H9 (cell line): ENCODE measurements around the gene SFMBT1. TPM values are rescaled to one million over a fixed set of nuclear protein-coding genes. Genes with fewer than 3 reads are reported as not detected.

ENCODE experiments used
- DNase-seq: peaks from one replicate; pipeline ENCODE4 v3.0.0-alpha.2; 2017
- H2AFZ ChIP-seq: one replicate; pipeline ENCODE4 v1.6.1; 2013; ENCODE audit warnings: mild to moderate bottlenecking, low read length, control low read depth, moderate library complexity
- H2AK5ac ChIP-seq: 2 replicates; pipeline ENCODE4 v1.6.1; 2013; ENCODE audit warnings: low read length, control low read depth, mixed read lengths; ENCODE audit not compliant: insufficient read length
- H2BK120ac ChIP-seq: one replicate; pipeline ENCODE4 v1.6.1; 2013; ENCODE audit warnings: low read depth, mild to moderate bottlenecking, low read length, control low read depth, inconsistent platforms; ENCODE audit not compliant: poor library complexity, severe bottlenecking
- H2BK12ac ChIP-seq: 2 replicates; pipeline ENCODE4 v1.6.1; 2013; ENCODE audit warnings: low read length, control low read depth, mixed read lengths, low read depth; ENCODE audit not compliant: insufficient read length
- H2BK15ac ChIP-seq: 2 replicates; pipeline ENCODE4 v1.6.1; 2013; ENCODE audit warnings: low read depth, low read length, control low read depth
- H2BK20ac ChIP-seq: one replicate; pipeline ENCODE4 v1.6.1; 2013; ENCODE audit warnings: low read depth, mild to moderate bottlenecking, low read length, control low read depth, inconsistent platforms; ENCODE audit not compliant: poor library complexity, severe bottlenecking
- H2BK5ac ChIP-seq: 2 replicates; pipeline ENCODE4 v1.6.1; 2013; ENCODE audit warnings: low read length, control low read depth, mixed read lengths; ENCODE audit not compliant: insufficient read length
- H3K14ac ChIP-seq: 2 replicates; pipeline ENCODE4 v1.6.1; 2013; ENCODE audit warnings: low read length, control low read depth; ENCODE audit not compliant: insufficient read depth
- H3K18ac ChIP-seq: 2 replicates; pipeline ENCODE4 v1.6.1; 2013; ENCODE audit warnings: low read depth, mild to moderate bottlenecking, mixed read lengths, low read length, control low read depth; ENCODE audit not compliant: insufficient read length
- H3K23ac ChIP-seq: 2 replicates; pipeline ENCODE4 v1.6.1; 2013; ENCODE audit warnings: low read length, control low read depth, mixed read lengths, low read depth; ENCODE audit not compliant: insufficient read length
- H3K23me2 ChIP-seq: 2 replicates; pipeline ENCODE4 v1.6.1; 2013; ENCODE audit warnings: low read depth, mild to moderate bottlenecking, mixed read lengths, low read length, control low read depth; ENCODE audit not compliant: insufficient read length, poor library complexity, severe bottlenecking
- H3K27ac ChIP-seq: 2 replicates; pipeline ENCODE4 v1.5.1; 2013; ENCODE audit warnings: low read length, control low read depth, mixed read lengths, low read depth; ENCODE audit not compliant: insufficient read length
- H3K27me3 ChIP-seq: 2 replicates; pipeline ENCODE4 v1.6.1; 2013; ENCODE audit warnings: low read length, control low read depth, inconsistent platforms; ENCODE audit not compliant: insufficient read depth
- H3K4ac ChIP-seq: 2 replicates; pipeline ENCODE4 v1.6.1; 2013; ENCODE audit warnings: low read depth, mild to moderate bottlenecking, control low read depth, inconsistent platforms, low read length, moderate library complexity
- H3K4me1 ChIP-seq: 2 replicates; pipeline ENCODE4 v1.6.1; 2013; ENCODE audit warnings: low read length, control low read depth, inconsistent platforms; ENCODE audit not compliant: insufficient read depth
- H3K4me2 ChIP-seq: 2 replicates; pipeline ENCODE4 v1.6.1; 2013; ENCODE audit warnings: low read length, control low read depth, mixed read lengths; ENCODE audit not compliant: insufficient read length, insufficient read depth
- H3K56ac ChIP-seq: 2 replicates; pipeline ENCODE4 v1.6.1; 2013; ENCODE audit warnings: low read depth, mild to moderate bottlenecking, mixed read lengths, low read length, control low read depth; ENCODE audit not compliant: insufficient read length
- H3K79me1 ChIP-seq: 2 replicates; pipeline ENCODE4 v1.6.1; 2013; ENCODE audit warnings: low read depth, mild to moderate bottlenecking, moderate library complexity, low read length, control low read depth, inconsistent platforms; ENCODE audit not compliant: insufficient read depth, poor library complexity, severe bottlenecking
- H3K79me2 ChIP-seq: 2 replicates; pipeline ENCODE4 v1.6.1; 2013; ENCODE audit warnings: low read length, control low read depth, inconsistent platforms; ENCODE audit not compliant: insufficient read depth
- H3K9ac ChIP-seq: 2 replicates; pipeline ENCODE4 v1.6.1; 2013; ENCODE audit warnings: low read length, control low read depth, mixed read lengths; ENCODE audit not compliant: insufficient read length; ENCODE audit errors: extremely low read depth
- H3K9me3 ChIP-seq: one replicate; pipeline ENCODE4 v1.6.1; 2013; ENCODE audit warnings: low read depth, low read length, inconsistent platforms; ENCODE audit not compliant: control insufficient read depth
- H3T11ph ChIP-seq: one replicate; pipeline ENCODE4 v1.6.1; 2013; ENCODE audit warnings: mild to moderate bottlenecking, low read length, control low read depth, inconsistent platforms
- H4K20me1 ChIP-seq: one replicate; pipeline ENCODE4 v1.6.1; 2013; ENCODE audit not compliant: control insufficient read depth, insufficient read length, insufficient read depth
- H4K5ac ChIP-seq: 2 replicates; pipeline ENCODE4 v1.6.1; 2013; ENCODE audit warnings: low read depth, mild to moderate bottlenecking, mixed read lengths, low read length, control low read depth; ENCODE audit not compliant: insufficient read length
- H4K8ac ChIP-seq: replicated peaks from 2 replicates; pipeline ENCODE4 v1.6.1; 2013; ENCODE audit warnings: low read length, control low read depth, mixed read lengths, low read depth; ENCODE audit not compliant: insufficient read length
- H4K91ac ChIP-seq: 2 replicates; pipeline ENCODE4 v1.6.1; 2013; ENCODE audit warnings: low read depth, mild to moderate bottlenecking, moderate library complexity, mixed read lengths, low read length, control low read depth; ENCODE audit not compliant: insufficient read length
- H3K27ac Mint-ChIP-seq, 3 experiments: 2 replicates in 2 of 3; 3 replicates in 1 of 3; pipeline ENCODE4 v1.8.0; 2020 to 2021; ENCODE audit warnings: mixed read lengths in 3 of 3, mild to moderate bottlenecking in 1 of 3, moderate library complexity in 1 of 3
- H3K27me3 Mint-ChIP-seq: 2 replicates; pipeline ENCODE4 v1.8.0; 2021; ENCODE audit warnings: low read depth, mild to moderate bottlenecking, moderate library complexity, mixed read lengths
- H3K36me3 Mint-ChIP-seq, 3 experiments: 2 replicates in 2 of 3; 3 replicates in 1 of 3; pipeline ENCODE4 v1.8.0; 2020 to 2021; ENCODE audit warnings: low read depth in 3 of 3, mixed read lengths in 3 of 3; ENCODE audit not compliant: insufficient read depth in 1 of 3
- H3K4me1 Mint-ChIP-seq, 2 experiments: 2 replicates each; pipeline ENCODE4 v1.8.0; 2020; ENCODE audit warnings: mixed read lengths in 2 of 2
- H3K4me3 Mint-ChIP-seq, 2 experiments: 2 replicates in 1 of 2; 3 replicates in 1 of 2; pipeline ENCODE4 v1.8.0; 2020 to 2021; ENCODE audit warnings: mild to moderate bottlenecking in 2 of 2, mixed read lengths in 2 of 2, moderate library complexity in 1 of 2
- H3K9me3 Mint-ChIP-seq, 2 experiments: 2 replicates in 1 of 2; 3 replicates in 1 of 2; pipeline ENCODE4 v1.8.0; 2020; ENCODE audit warnings: mild to moderate bottlenecking in 2 of 2, mixed read lengths in 2 of 2, moderate library complexity in 1 of 2
- WGBS: extraction: QIAGEN DNeasy Blood & Tissue Kit; methylation state at CpG from one replicate; pipeline ENCODE4 v1.1.7; 2013; ENCODE audit warnings: missing lambda C conversion rate, low lambda C conversion rate, mixed read lengths; ENCODE audit not compliant: insufficient read length; ENCODE audit errors: extremely low coverage; 5-methylcytosine and 5-hydroxymethylcytosine counted together
- total RNA-seq: library from RNA; stranded (reverse); gene quantifications from 2 replicates; pipeline ENCODE4 v1.2.1, GENCODE V29; 2021
- TF ChIP-seq, protein P1 (sequence below): fragments of 200-600 bp; sonication (generic); conservative IDR thresholded peaks from 3 replicates; pipeline ENCODE4 v1.8.0; 2021; ENCODE audit warnings: antibody characterized with exemption, mild to moderate bottlenecking

Gene SFMBT1
- total RNA-seq, 1 experiment from 2014 or later: 15.3 TPM

DNA sequence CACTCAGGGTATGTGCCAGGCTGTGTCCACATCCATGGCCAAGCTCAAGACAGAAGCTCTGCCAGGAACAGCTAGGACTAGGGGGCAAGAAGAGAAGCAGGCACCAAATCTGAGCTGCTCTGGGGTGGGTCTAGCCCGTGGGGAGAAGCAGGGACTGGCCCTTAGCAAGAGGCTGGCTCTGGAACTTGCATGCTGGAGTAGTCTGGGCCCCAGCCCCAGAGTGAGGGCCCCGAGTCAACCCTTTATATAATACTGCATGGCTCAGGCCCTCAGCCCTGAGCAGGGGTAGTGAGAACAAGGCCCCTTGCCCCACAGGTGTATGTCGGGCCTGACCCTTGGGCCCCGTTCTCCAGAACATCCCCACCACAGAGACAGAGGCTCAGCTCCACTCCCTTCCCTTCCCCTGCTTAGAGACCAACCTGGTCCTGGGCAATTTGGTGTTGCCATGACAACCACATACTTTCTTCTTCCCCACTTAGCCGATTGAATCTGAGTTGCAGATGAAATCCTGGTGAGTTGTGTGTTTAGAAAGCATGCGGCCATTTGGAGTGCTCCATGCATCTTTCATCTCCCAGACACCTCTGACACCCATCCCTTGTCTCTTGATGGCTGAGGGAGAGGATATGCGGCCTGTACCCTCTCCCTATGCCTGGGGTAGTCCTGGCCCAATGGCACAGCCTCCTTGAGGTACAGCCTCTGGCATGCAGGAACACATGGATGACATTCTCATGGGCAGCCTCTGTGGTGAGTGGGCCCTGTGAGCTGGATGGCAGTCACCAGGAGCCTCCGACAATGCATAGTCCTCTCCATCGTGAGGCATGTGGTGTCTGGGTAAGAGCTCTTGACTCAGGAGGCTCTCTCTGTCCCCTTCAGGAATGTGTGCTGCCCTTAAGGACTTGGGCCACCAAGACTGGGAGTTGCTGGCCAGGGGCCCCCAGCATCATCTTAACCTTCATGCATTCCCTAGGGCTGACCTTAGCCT, 29.2 kb upstream of the SFMBT1 start:
- TF ChIP-seq, protein P1, sequence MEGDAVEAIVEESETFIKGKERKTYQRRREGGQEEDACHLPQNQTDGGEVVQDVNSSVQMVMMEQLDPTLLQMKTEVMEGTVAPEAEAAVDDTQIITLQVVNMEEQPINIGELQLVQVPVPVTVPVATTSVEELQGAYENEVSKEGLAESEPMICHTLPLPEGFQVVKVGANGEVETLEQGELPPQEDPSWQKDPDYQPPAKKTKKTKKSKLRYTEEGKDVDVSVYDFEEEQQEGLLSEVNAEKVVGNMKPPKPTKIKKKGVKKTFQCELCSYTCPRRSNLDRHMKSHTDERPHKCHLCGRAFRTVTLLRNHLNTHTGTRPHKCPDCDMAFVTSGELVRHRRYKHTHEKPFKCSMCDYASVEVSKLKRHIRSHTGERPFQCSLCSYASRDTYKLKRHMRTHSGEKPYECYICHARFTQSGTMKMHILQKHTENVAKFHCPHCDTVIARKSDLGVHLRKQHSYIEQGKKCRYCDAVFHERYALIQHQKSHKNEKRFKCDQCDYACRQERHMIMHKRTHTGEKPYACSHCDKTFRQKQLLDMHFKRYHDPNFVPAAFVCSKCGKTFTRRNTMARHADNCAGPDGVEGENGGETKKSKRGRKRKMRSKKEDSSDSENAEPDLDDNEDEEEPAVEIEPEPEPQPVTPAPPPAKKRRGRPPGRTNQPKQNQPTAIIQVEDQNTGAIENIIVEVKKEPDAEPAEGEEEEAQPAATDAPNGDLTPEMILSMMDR: no peak
- Mint-ChIP-seq H3K4me1 (peaks cover 10 to 16% of the 10 kb centered on the region in 2 experiments), H3K9me3 (no peaks in the 10 kb centered on the region), H3K27ac (no peak overlapping the region), H3K27me3 (peaks cover 12% of the 10 kb centered on the region), H3K4me3 (no peak overlapping the region), H3K36me3 (no peaks in the 10 kb centered on the region)
- no peak overlapping the region for H3K18ac ChIP-seq
- no peaks in the 10 kb centered on the region for H3K27me3 ChIP-seq
- H2AK5ac ChIP-seq: no peak overlapping the region
- no peaks in the 10 kb centered on the region for H4K20me1 ChIP-seq
- H3K4me2 ChIP-seq: no peak overlapping the region
- H3K9me3 ChIP-seq: no peaks in the 10 kb centered on the region
- H4K8ac ChIP-seq: no peak overlapping the region
- no peak overlapping the region for H4K5ac ChIP-seq
- no peak overlapping the region for H4K91ac ChIP-seq
- no peak overlapping the region for H3K4ac ChIP-seq
- no peak overlapping the region for H2BK15ac ChIP-seq
- no peak overlapping the region for H2BK12ac ChIP-seq
- H3K9ac ChIP-seq: no peak overlapping the region
- no peak overlapping the region for H2BK5ac ChIP-seq
- H3K27ac ChIP-seq: no peak overlapping the region
- no peaks in the 10 kb centered on the region for H3K79me2 ChIP-seq
- peak; percentile 17 for DNase-seq
- no peak overlapping the region for H3K56ac ChIP-seq
- H3K4me1 ChIP-seq: no peaks in the 10 kb centered on the region; the same call in 1 of the 2 replicates
- no peak overlapping the region for H3K14ac ChIP-seq
- no peaks in the 10 kb centered on the region for H3K79me1 ChIP-seq
- no peak overlapping the region for H2AFZ ChIP-seq
- H2BK120ac ChIP-seq: no peak overlapping the region
- WGBS: no CpG with 5 or more reads among the region's 9 CpGs
- H3K23ac ChIP-seq: no peak overlapping the region
- H3K23me2 ChIP-seq: peaks cover 5% of the 10 kb centered on the region
- H3T11ph ChIP-seq: no peak overlapping the region
- H2BK20ac ChIP-seq: no peak overlapping the region
